Immature natural killer cell (primary cell): ENCODE data around the gene MYO1G. TPM values are rescaled to one million over a fixed set of nuclear protein-coding genes. Genes with fewer than 3 reads are reported as not detected.
A peak's percentile ranks its signal among the peaks of the same experiment; 100 is the strongest.

Source experiments
- DNase-seq, 3 donors: peaks; one replicate each; pipeline ENCODE4 v3.0.0; 2022; ENCODE audit warnings: mixed read lengths in 1 of 3
- H3K27ac Mint-ChIP-seq, 6 donors: one replicate each; pipeline ENCODE4 v1.8.0; 2020; ENCODE audit warnings: mixed read lengths in 6 of 6, mild to moderate bottlenecking in 5 of 6, inconsistent platforms in 4 of 6, moderate library complexity in 3 of 6
- H3K27me3 Mint-ChIP-seq, 3 donors: one replicate each; pipeline ENCODE4 v1.8.0; 2020 to 2021; ENCODE audit warnings: low read depth in 3 of 3, mild to moderate bottlenecking in 3 of 3, mixed read lengths in 3 of 3, moderate library complexity in 3 of 3, inconsistent platforms in 1 of 3
- H3K36me3 Mint-ChIP-seq, 3 donors: one replicate each; pipeline ENCODE4 v1.8.0; 2020; ENCODE audit warnings: mixed read lengths in 3 of 3, inconsistent platforms in 2 of 3, mild to moderate bottlenecking in 2 of 3
- H3K4me1 Mint-ChIP-seq, 2 donors: one replicate each; pipeline ENCODE4 v1.8.0; 2020; ENCODE audit warnings: inconsistent platforms in 2 of 2, mild to moderate bottlenecking in 2 of 2, mixed read lengths in 2 of 2, moderate library complexity in 1 of 2
- H3K4me3 Mint-ChIP-seq, 5 donors: one replicate each; pipeline ENCODE4 v1.8.0; 2020; ENCODE audit warnings: mild to moderate bottlenecking in 5 of 5, mixed read lengths in 5 of 5, inconsistent platforms in 3 of 5, moderate library complexity in 3 of 5
- H3K9me3 Mint-ChIP-seq, 6 donors: one replicate each; pipeline ENCODE4 v1.8.0; 2020; ENCODE audit warnings: mild to moderate bottlenecking in 6 of 6, mixed read lengths in 6 of 6, inconsistent platforms in 4 of 6, moderate library complexity in 3 of 6
- polyA plus RNA-seq, 3 donors: library from polyadenylated mRNA; unstranded; fragments of 300-500 nt; fragmentation: Illumina TruSeq; gene quantifications; one replicate each; pipeline ENCODE4 v1.2.3, GENCODE V29; 2021

Gene MYO1G
- polyA plus RNA-seq, 3 donors from 2014 or later, result 139 to 261 (median 139) TPM

- H3K36me3 Mint-ChIP-seq, result no peaks in the 10 kb centered on the region
Measured at GRCh38 chr7:44914992-44915607, 63.7 kb downstream of the MYO1G start.

GRCh38 chr7:44912775-44913347 lies 66.0 kb downstream of the MYO1G start:
- H3K27ac Mint-ChIP-seq, result peak overlapping the region in 3 of 6 donors; percentile 18 to 77 (median 53)
- no peak for DNase-seq
- H3K9me3 Mint-ChIP-seq, result no peaks in the 10 kb centered on the region
- H3K4me1 Mint-ChIP-seq, result no peaks in the 10 kb centered on the region
- no peaks in the 10 kb centered on the region for H3K36me3 Mint-ChIP-seq
- peaks cover 0 to 3% (median 0%) of the 10 kb centered on the region in 3 donors for H3K27me3 Mint-ChIP-seq
- H3K4me3 Mint-ChIP-seq, result no peak overlapping the region

More at GRCh38 chr7:44914992-44915607, 63.7 kb downstream of the MYO1G start:
- H3K9me3 Mint-ChIP-seq, result no peaks in the 10 kb centered on the region
- peak overlapping the region in 1 of 6 donors; percentile 37 for H3K27ac Mint-ChIP-seq
- no peak overlapping the region for H3K4me3 Mint-ChIP-seq
- H3K27me3 Mint-ChIP-seq, result peaks cover 0 to 3% (median 3%) of the 10 kb centered on the region in 3 donors
- DNase-seq, result peak; percentile 28 to 45 (median 35)
- H3K4me1 Mint-ChIP-seq, result no peaks in the 10 kb centered on the region

Other genes starting within 250 kb of the MYO1G start
- 1 to 10 TPM in 2 of 3 donors, under 1 TPM in 1; 0.58 to 8.1 (median 3.3) TPM for gene ZMIZ2, start 230.2 kb downstream of the MYO1G start, polyA plus RNA-seq
- gene PPIA, start 182.3 kb downstream of the MYO1G start, polyA plus RNA-seq, result 1,000 to 10,000 TPM; 2,627 to 4,215 (median 3,741) TPM
- gene H2AZ2, start 130.9 kb downstream of the MYO1G start, polyA plus RNA-seq, result 100 to 1,000 TPM; 237 to 262 (median 254) TPM
- 1 to 10 TPM; 2.4 to 3.2 (median 3.2) TPM for gene PURB, start 93.5 kb downstream of the MYO1G start, polyA plus RNA-seq
- 100 to 1,000 TPM in 2 of 3 donors, 10 to 100 TPM in 1; 60.4 to 120 (median 103) TPM for gene CCM2, start 21.2 kb upstream of the MYO1G start, polyA plus RNA-seq
- under 1 TPM in 2 of 3 donors, not detected in 1; 0.26 to 0.65 TPM for gene NACAD, start 110.0 kb upstream of the MYO1G start, polyA plus RNA-seq
- 10 to 100 TPM; 39.5 to 56.9 (median 52.2) TPM for gene TBRG4, start 132.7 kb upstream of the MYO1G start, polyA plus RNA-seq
- not detected for gene RAMP3, start 178.8 kb upstream of the MYO1G start, polyA plus RNA-seq